Activated T-cell treated with anti-CD3 and anti-CD28 coated beads, Interleukin-2, amount 50 U/mL, for 24 hours (primary cell): ENCODE measurements around the gene IGF1.
"Not testable (repeated sequence)": the region's sequence is repeated elsewhere in the genome, so short reads cannot be mapped to it uniquely, and the experiment has no call there.

ENCODE experiments used
- DNase-seq: peaks from one replicate; pipeline ENCODE4 v3.0.0-alpha.2; 2020
- H3K27ac Mint-ChIP-seq: 2 replicates; pipeline ENCODE4 v1.8.0; 2020; ENCODE audit warnings: mild to moderate bottlenecking, mixed read lengths
- H3K27me3 Mint-ChIP-seq: 2 replicates; pipeline ENCODE4 v1.8.0; 2020; ENCODE audit warnings: mixed read lengths
- H3K36me3 Mint-ChIP-seq: 2 replicates; pipeline ENCODE4 v1.8.0; 2020; ENCODE audit warnings: low read depth, mixed read lengths
- H3K4me1 Mint-ChIP-seq: 2 replicates; pipeline ENCODE4 v1.8.0; 2020; ENCODE audit warnings: low read depth, mixed read lengths
- H3K4me3 Mint-ChIP-seq: 2 replicates; pipeline ENCODE4 v1.8.0; 2020; ENCODE audit warnings: mild to moderate bottlenecking, moderate library complexity, mixed read lengths
- H3K9me3 Mint-ChIP-seq: 2 replicates; pipeline ENCODE4 v1.8.0; 2020; ENCODE audit warnings: mixed read lengths

Gene IGF1

GRCh38 chr12:102461501-102461900, 18.9 kb downstream of the IGF1 start:
- no peak overlapping the region for H3K4me3 Mint-ChIP-seq
- H3K27ac Mint-ChIP-seq = no peak overlapping the region
- no peak for DNase-seq
- peaks cover 2% of the 10 kb centered on the region for H3K4me1 Mint-ChIP-seq
- no peaks in the 10 kb centered on the region for H3K9me3 Mint-ChIP-seq
- H3K27me3 Mint-ChIP-seq = peaks cover 20% of the 10 kb centered on the region
- H3K36me3 Mint-ChIP-seq = no peaks in the 10 kb centered on the region

DNA sequence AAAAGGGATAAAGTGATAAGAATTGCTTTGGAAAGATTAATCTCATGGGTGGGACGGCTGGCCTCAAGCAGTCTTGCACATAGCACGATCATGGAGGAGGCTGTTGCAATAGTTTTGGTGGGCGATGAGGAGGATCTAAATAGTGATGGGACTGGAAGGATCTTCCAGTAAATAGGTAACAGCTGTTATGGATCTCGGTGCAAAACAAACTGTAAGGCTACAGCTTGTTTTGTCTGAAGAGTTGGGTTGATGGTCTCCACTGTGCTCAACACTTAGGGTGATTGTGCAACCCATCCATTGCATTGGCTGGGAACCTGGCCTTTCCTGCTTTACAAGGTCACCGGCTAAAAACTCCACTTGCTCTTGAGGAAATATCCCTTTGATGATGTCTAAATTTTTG, 21.0 kb downstream of the IGF1 start:
- H3K36me3 Mint-ChIP-seq = no peaks in the 10 kb centered on the region
- no peak overlapping the region for H3K27ac Mint-ChIP-seq
- H3K4me3 Mint-ChIP-seq = no peak overlapping the region
- no peaks in the 10 kb centered on the region for H3K9me3 Mint-ChIP-seq
- peaks cover 2% of the 10 kb centered on the region for H3K4me1 Mint-ChIP-seq
- peaks cover 29% of the 10 kb centered on the region for H3K27me3 Mint-ChIP-seq
- DNase-seq = no peak

DNA sequence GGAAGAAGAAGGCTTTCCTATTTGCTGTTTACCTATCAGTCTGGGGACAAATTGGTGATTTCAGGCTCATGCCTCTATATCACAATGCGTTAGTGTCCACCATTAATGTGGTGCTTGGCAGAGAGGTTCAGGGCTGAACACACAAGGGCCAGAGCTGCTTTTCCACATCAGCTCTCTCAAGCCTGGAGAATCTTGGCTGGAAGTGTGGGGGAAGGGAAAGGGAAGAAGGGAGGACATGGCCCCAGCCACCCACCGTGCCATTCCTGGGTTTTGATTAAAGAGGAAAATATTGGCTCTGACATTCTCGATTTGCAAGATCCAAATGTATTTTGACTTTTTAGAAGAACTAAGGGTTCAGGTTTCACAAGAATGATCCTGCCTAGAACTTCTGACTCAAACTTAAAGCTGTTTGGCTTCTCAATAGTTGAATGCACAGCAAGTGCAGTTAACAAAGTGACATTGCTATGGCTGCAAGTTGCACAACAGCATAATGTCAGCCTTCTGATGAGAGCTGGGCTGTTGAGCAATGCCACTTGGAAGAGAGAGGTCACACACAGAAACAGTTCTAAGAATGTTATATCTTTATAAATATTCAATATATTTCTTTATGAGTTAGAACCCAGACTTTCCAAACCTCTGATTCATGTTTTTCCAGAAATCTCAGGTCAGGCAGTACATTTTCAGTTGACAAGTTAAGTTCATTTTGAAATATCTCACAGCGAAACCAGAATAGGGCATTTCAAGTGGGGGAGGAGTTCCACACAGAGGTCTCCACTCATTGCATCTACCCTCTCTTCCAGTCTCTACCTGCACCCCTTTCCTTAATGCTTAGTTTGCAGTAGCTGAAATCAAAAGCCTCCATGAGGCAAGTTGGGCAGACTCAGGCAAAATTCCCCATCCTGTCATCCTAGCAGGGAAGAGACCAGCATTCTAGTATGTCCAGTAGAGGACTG, 25.3 kb downstream of the IGF1 start:
- Mint-ChIP-seq H3K4me3 (no peak overlapping the region), H3K36me3 (no peaks in the 10 kb centered on the region), H3K27me3 (peaks cover 18% of the 10 kb centered on the region), H3K9me3 (no peaks in the 10 kb centered on the region), H3K4me1 (no peaks in the 10 kb centered on the region), H3K27ac (no peak overlapping the region)
- no peak for DNase-seq

GRCh38 chr12:102454330-102454729, 26.0 kb downstream of the IGF1 start:
- H3K4me3 Mint-ChIP-seq = no peak overlapping the region
- no peaks in the 10 kb centered on the region for H3K9me3 Mint-ChIP-seq
- no peak overlapping the region for H3K27ac Mint-ChIP-seq
- peaks cover 17% of the 10 kb centered on the region for H3K27me3 Mint-ChIP-seq
- DNase-seq = no peak
- H3K4me1 Mint-ChIP-seq = no peaks in the 10 kb centered on the region
- no peaks in the 10 kb centered on the region for H3K36me3 Mint-ChIP-seq

DNA sequence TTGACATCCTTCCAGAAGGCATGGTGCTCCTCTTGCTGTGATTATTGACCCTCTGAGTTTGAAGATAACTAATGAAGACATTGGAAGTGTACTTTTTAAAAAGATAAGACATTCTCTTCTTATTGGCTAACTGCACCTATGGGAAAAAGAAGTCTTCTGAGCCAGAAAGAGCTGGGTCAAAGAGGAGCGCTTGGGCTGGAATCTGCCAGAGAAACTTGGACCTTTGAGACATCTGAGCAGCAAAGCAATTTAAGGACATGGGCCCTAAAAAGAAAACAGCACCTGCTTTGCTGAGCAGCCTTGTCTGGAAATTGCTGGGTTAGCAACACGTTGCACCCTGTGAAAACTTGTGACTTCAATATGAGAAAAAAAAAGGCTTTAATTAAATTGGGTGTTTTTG, 27.8 kb downstream of the IGF1 start:
- no peaks in the 10 kb centered on the region for H3K9me3 Mint-ChIP-seq

DNA sequence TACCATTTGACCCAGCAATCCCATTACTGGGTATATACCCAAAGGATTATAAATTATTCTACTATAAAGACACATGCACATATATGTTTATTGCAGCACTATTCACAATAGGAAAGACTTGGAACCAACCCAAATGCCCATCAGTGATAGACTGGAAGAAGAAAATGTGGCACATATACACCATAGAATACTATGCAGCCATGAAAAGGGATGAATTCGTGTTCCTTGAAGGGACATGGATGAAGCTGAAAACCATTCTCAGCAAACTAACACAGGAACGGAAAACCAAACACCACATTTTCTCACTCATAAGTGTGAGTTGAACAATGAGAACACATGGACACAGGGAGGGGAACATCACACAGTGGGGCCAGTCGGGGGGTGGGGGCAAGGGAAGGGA, 31.3 kb downstream of the IGF1 start:
- not testable (repeated sequence) for H3K4me3 Mint-ChIP-seq, DNase-seq, H3K36me3 Mint-ChIP-seq, H3K27ac Mint-ChIP-seq, H3K9me3 Mint-ChIP-seq, H3K27me3 Mint-ChIP-seq, H3K4me1 Mint-ChIP-seq

More for the DNA sequence above, 27.8 kb downstream of the IGF1 start:
- H3K36me3 Mint-ChIP-seq = no peaks in the 10 kb centered on the region
- no peak for DNase-seq
- H3K4me1 Mint-ChIP-seq = no peaks in the 10 kb centered on the region
- H3K27ac Mint-ChIP-seq = no peak overlapping the region
- peaks cover 14% of the 10 kb centered on the region for H3K27me3 Mint-ChIP-seq
- no peak overlapping the region for H3K4me3 Mint-ChIP-seq

DNA sequence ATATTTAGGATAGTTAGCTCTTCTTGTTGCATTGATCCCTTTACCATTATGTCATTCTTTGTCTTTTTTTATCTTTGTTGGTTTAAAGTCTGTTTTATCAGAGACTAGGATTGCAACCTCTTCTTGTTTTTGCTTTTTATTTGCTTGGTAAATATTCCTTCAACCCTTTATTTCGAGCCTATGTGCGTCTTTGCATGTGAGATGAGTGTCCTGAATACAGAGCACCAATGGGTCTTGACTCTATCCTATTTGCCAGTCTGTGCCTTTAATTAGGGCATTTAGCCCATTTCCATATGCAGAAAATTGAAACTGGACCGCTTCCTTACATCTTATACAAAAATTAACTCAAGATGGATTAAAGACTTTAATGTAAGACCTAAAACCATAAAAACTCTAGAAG, 32.9 kb downstream of the IGF1 start:
- not testable (repeated sequence) for H3K36me3 Mint-ChIP-seq, H3K27me3 Mint-ChIP-seq, H3K4me3 Mint-ChIP-seq, H3K4me1 Mint-ChIP-seq, H3K9me3 Mint-ChIP-seq, H3K27ac Mint-ChIP-seq, DNase-seq

- H3K27me3 Mint-ChIP-seq = no peaks in the 10 kb centered on the region
- no peaks in the 10 kb centered on the region for H3K36me3 Mint-ChIP-seq
- H3K4me1 Mint-ChIP-seq = peaks cover 4% of the 10 kb centered on the region
- no peak for DNase-seq
- no peaks in the 10 kb centered on the region for H3K9me3 Mint-ChIP-seq
- H3K27ac Mint-ChIP-seq = no peak overlapping the region
- no peak overlapping the region for H3K4me3 Mint-ChIP-seq
Observed at GRCh38 chr12:102444707-102445106, 35.7 kb downstream of the IGF1 start.

GRCh38 chr12:102444093-102444492, 36.3 kb downstream of the IGF1 start:
- Mint-ChIP-seq H3K4me1 (peaks cover 4% of the 10 kb centered on the region), H3K27me3 (no peaks in the 10 kb centered on the region), H3K27ac (no peak overlapping the region), H3K9me3 (no peaks in the 10 kb centered on the region), H3K4me3 (no peak overlapping the region), H3K36me3 (no peaks in the 10 kb centered on the region)
- DNase-seq = no peak

DNA sequence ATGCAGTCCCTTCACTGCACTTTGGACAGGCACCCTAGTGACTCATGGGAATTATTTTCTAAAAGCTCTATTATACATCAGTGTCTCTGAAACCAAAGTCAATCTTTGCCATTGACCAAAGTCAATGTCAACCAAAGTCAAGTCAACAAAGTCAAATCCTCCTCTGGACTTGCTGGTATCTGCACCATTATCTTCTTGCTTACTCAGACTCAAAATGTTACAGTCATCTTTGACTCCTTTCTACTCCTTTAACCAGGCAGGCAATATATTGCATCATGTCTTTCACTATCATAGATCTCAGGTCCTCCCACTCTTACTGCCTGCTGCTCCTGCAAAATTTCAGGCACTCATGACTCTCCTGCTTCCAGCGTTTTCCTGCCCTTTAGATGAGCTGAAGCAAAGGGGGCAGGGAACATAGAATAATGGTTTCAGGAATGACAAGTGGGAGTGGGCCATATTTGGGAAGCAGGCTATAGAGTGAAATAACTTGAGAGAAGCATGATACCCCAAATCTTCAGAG, 39.2 kb downstream of the IGF1 start:
- no peak for DNase-seq
- H3K9me3 Mint-ChIP-seq = no peaks in the 10 kb centered on the region

DNA sequence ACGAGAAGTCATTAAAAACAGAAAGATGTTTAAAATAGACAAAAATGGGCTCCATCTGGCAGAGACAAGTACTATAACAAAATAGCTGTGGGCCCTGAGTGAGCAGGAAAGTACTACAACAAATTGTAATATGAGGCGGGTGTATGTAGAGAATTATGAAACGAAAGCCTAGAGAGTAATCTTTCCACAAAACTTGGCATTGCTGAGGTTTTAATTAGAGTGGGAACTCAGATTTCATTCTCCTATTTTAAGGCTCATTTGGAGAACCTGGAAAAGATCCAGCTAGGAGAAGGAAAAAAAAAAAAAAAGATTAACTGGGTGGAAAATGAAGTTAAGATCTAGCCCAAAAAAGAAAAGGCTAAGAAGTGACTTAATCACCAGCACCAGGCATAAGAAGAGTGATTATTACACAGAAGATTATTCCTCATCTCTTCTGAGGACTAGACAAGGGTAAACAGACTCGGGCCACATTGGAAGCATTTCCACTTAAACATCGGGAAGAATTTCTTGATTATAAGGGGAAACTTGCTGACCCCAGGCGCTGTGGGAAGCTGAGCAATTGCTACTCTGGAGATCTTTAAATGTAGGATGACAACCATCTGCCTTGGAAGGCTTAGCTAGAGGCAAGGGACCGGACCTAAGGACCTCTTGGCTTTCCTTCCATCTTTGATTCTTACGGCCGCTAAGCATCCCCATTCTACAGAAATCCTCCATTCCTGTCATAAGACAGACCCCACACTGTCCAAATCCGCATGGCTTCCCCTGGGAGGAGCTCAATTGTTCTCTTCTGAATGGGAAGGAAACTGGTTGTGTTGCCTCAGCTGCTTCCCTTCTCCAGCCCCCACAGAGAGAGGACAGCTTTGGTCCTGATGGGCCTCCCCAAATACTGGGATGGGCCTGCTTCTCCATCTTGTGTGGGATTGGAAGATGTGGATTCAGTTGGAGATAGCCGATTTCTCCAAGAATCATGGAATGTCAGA, 40.6 kb downstream of the IGF1 start:
- peaks cover 5% of the 10 kb centered on the region for H3K27me3 Mint-ChIP-seq
- no peaks in the 10 kb centered on the region for H3K36me3 Mint-ChIP-seq
- no peak for DNase-seq
- peaks cover 4% of the 10 kb centered on the region for H3K4me1 Mint-ChIP-seq
- H3K4me3 Mint-ChIP-seq = no peak overlapping the region
- no peaks in the 10 kb centered on the region for H3K9me3 Mint-ChIP-seq
- H3K27ac Mint-ChIP-seq = no peak overlapping the region

More for the DNA sequence above, 39.2 kb downstream of the IGF1 start:
- H3K27ac Mint-ChIP-seq = no peak overlapping the region
- H3K4me3 Mint-ChIP-seq = no peak overlapping the region
- no peaks in the 10 kb centered on the region for H3K36me3 Mint-ChIP-seq
- peaks cover 4% of the 10 kb centered on the region for H3K4me1 Mint-ChIP-seq
- peaks cover 5% of the 10 kb centered on the region for H3K27me3 Mint-ChIP-seq

DNA sequence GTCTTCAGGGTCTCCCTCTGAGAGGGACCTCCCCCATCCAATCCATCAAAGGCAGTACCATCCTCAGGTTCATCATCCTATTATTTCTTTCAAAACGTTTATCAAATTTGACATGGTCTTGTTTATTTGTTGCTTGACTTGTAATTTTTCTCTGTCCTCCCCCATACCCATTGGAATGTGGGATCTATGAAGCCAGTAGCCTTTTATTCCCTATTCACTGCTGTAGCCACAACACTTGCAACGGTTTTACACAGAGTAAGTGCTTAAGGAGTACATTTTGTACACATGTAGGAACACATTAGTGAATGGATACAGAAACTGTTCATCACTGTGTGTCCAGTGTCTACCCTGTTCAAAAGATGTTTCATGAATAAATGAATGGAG, 41.5 kb downstream of the IGF1 start:
- H3K27ac Mint-ChIP-seq = no peak overlapping the region
- H3K4me1 Mint-ChIP-seq = peaks cover 4% of the 10 kb centered on the region
- DNase-seq = no peak
- H3K4me3 Mint-ChIP-seq = no peak overlapping the region
- peaks cover 5% of the 10 kb centered on the region for H3K27me3 Mint-ChIP-seq
- H3K36me3 Mint-ChIP-seq = no peaks in the 10 kb centered on the region
- no peaks in the 10 kb centered on the region for H3K9me3 Mint-ChIP-seq

DNA sequence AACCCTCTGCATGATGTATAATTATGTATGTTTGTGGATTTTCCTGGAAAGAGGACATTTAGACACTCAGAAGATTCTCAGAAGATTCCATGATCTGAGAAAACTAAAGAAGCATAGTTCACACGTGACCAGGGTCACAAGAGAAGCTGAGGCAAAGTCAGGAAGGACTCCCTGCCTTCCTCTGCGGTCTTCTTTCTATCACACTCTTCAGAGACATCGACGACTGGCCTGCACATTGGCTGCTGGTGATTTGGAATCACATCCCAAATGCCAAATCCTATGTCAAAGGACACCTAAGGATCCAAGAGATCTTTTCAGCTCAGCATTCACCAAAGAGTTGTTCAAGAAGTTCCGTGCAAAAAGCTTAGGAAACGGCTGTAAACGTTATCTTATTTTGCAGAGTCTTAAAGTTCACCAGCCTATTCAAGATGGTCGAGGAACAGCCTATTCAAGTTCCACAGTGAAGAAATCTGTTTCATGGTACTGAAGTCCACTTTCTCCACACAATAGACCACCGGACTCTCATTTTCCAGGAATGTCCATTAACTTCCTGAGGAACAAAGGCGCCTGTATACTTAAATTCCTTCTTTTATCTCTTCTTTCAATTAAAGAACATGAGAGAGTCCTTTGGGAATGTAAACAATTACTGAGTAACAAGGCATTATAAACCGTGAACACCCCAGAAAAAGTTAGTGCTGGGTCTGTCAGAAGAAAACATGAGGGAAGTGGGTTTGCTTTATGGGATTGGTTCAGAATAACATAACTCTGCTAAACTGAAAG, 42.1 kb downstream of the IGF1 start:
- Mint-ChIP-seq H3K4me1 (peaks cover 4% of the 10 kb centered on the region), H3K36me3 (no peaks in the 10 kb centered on the region), H3K27ac (no peak overlapping the region), H3K4me3 (no peak overlapping the region), H3K27me3 (peaks cover 5% of the 10 kb centered on the region), H3K9me3 (no peaks in the 10 kb centered on the region)
- no peak for DNase-seq

DNA sequence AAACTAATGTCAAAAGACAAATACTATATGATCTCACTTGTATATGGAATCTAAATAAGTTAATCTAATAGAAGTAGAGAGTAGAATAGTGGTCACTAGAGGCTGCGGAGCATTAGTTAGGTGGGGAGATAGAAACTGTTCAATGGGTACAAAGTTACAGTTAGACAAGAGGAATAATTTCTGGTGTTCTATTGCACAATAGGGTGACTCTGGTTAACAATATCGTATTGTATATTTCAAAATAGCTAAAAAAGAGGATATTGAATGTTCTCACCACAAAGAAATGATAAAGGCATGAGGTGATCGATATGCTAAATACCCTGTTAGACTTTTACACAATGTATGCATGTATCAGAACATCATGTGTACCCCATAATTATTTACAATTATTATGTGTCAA, 42.9 kb downstream of the IGF1 start:
- DNase-seq = no peak
- H3K27ac Mint-ChIP-seq = no peak overlapping the region
- H3K27me3 Mint-ChIP-seq = peaks cover 5% of the 10 kb centered on the region
- H3K4me3 Mint-ChIP-seq = no peak overlapping the region
- H3K36me3 Mint-ChIP-seq = no peaks in the 10 kb centered on the region
- H3K9me3 Mint-ChIP-seq = no peaks in the 10 kb centered on the region
- peaks cover 4% of the 10 kb centered on the region for H3K4me1 Mint-ChIP-seq
